Fibroblast of lung (primary cell): ENCODE measurements around the gene MICAL2.

Experiments used
- EZH2 ChIP-seq: IDR thresholded peaks from 2 replicates; pipeline ENCODE4 v1.5.1; 2012; ENCODE audit warnings: low read length, control low read depth, mild to moderate bottlenecking; ENCODE audit errors: missing control alignments
- TF ChIP-seq, protein P1 (sequence below), 2 donors: IDR thresholded peaks in 1 of 2; conservative IDR thresholded peaks in 1 of 2; 1 replicate in 1 of 2; 2 replicates in 1 of 2; pipeline ENCODE4 v1.5.1; 2011 to 2012; ENCODE audit warnings: low read length in 2 of 2, control low read depth in 1 of 2, inconsistent platforms in 1 of 2, low read depth in 1 of 2, mild to moderate bottlenecking in 1 of 2

- TF ChIP-seq, protein P1, sequence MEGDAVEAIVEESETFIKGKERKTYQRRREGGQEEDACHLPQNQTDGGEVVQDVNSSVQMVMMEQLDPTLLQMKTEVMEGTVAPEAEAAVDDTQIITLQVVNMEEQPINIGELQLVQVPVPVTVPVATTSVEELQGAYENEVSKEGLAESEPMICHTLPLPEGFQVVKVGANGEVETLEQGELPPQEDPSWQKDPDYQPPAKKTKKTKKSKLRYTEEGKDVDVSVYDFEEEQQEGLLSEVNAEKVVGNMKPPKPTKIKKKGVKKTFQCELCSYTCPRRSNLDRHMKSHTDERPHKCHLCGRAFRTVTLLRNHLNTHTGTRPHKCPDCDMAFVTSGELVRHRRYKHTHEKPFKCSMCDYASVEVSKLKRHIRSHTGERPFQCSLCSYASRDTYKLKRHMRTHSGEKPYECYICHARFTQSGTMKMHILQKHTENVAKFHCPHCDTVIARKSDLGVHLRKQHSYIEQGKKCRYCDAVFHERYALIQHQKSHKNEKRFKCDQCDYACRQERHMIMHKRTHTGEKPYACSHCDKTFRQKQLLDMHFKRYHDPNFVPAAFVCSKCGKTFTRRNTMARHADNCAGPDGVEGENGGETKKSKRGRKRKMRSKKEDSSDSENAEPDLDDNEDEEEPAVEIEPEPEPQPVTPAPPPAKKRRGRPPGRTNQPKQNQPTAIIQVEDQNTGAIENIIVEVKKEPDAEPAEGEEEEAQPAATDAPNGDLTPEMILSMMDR (conservative IDR thresholded peaks at IDR 0.05 in 1 of 2, IDR thresholded peaks at IDR 0.05 in 1 of 2; ENCODE audit: low read depth in 1 of 2, low read length in 2 of 2): no peak
- TF ChIP-seq EZH2: no peak
Measured at GRCh38 chr11:12248330-12248729, 137.9 kb downstream of the MICAL2 start.
